GM21528 (cell line): ENCODE measurements around the gene SPATS2L.

Experiments used
- ATAC-seq: cut with Tn5 transposase; IDR thresholded peaks from one replicate; pipeline ENCODE4 v1.9.1; 2021; ENCODE audit warnings: mild to moderate bottlenecking, moderate library complexity; ENCODE audit not compliant: unreplicated experiment, low FRiP score

The SPATS2L gene

DNA sequence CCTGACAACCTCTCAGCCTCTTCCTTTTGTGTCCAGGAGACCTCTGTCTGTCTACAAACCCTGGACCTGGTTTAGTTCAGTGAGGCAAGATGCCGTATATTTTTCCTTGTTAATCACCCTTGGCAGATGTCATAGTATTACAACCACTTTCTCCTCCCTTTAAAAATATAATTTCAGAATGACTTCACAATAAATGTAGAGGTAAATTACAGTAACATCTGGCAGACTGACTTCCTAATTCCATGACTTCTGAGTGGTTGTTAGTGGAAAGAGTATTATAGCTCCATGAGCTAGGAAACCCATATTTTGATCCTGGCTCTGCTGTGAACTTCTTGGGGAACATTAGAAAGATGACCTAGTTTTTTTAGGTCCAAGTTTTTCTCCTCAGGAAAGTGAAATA, 39.5 kb downstream of the SPATS2L start:
- ATAC-seq, result no peak

- no peak for ATAC-seq
Measured at GRCh38 chr2:200347301-200347700, 40.8 kb downstream of the SPATS2L start.

GRCh38 chr2:200348897-200349563, 42.5 kb downstream of the SPATS2L start:
- ATAC-seq, result no peak

DNA sequence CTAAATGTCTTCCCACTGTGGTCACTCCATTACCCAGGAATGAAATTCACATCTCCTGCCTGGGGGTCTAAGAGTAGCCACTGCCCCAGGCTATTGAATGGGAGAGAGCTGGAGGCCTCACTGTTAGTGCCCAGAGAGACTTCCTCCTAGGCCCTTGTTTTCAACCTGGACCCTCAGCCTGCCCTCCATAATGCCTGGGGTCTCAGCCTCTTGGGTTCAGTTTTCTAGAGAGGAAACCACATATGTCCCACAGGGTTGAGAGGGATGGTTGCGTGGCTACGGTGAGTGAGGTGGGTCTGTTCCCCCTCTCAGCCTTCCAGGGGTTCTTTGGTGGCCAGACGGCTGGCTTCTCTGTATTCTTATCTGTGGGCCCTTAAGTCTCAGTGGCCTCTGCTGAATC, 43.4 kb downstream of the SPATS2L start:
- no peak for ATAC-seq

DNA sequence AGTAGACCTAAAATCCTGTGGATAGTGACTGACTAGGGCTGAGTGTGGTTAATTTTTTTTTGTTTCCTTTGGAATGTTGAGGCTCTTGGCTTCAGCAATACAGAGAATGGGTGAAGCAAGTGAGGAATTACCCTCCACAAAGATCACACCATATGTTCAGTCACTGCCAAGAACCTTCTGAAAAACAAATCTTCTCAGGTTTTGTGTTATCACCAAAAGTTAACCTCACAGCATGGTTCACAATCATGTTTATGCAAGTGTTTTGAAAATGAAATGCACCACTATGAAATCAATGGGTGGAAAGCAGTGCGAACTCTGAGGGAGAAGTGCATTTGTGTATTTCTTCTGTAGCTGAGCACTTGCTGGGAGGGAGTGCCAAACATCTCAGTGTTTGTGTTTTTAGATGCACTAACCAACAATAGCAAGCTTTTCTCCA, 44.4 kb downstream of the SPATS2L start:
- ATAC-seq, result no peak

- ATAC-seq, result no peak
Measured at GRCh38 chr2:200351815-200352214, 45.3 kb downstream of the SPATS2L start.

GRCh38 chr2:200352636-200353035, 46.1 kb downstream of the SPATS2L start:
- ATAC-seq, result no peak

DNA sequence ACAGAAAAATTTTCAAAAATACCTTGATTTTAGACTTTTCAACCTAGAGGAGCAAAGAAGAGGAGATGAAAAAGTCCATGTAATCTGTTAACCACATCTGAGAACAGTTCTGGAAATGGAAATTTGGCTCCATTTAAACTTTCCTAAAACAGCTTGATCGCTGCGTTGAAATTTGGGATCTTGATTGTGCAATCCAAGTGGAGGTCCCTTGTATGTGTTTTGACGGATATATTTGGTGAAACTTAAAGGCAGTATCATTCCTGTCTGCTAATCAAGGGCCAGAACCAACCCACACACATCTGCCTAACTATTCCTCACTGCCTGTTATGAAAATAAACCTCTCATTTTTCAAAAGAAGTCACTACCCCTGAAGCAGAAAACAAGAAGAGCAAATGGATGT, 46.6 kb downstream of the SPATS2L start:
- ATAC-seq, result no peak

GRCh38 chr2:200353874-200354273, 47.4 kb downstream of the SPATS2L start:
- no peak for ATAC-seq

GRCh38 chr2:200354833-200355751, 48.6 kb downstream of the SPATS2L start:
- no peak for ATAC-seq

- no peak for ATAC-seq
Measured at GRCh38 chr2:200356321-200356720, 49.8 kb downstream of the SPATS2L start.

DNA sequence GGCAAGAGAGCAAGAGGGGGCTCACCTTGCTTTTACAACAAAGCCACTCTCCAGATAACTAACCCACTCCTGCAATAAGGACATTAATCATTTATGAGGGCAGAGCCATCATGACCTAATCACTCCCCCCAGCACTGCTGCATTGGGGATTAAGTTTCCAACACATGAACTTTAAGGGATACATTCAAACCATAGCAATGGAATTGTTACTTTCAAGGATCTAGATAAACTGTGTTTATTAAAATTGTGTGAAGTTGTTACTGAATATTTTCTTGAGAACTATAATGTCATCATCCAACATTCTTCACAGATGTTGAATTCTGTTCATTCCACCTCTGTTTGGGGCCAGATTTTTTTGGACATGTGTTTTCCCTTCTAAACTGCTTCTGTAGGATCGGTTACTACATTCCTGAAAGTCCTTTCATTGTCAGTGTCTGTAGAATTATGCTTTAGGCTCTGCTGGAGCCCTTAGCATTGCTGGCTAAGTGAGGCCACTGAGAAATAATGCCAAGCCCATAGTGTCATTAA, 50.4 kb downstream of the SPATS2L start:
- ATAC-seq, result no peak

- no peak for ATAC-seq
Measured at GRCh38 chr2:200357845-200358244, 51.4 kb downstream of the SPATS2L start.

DNA sequence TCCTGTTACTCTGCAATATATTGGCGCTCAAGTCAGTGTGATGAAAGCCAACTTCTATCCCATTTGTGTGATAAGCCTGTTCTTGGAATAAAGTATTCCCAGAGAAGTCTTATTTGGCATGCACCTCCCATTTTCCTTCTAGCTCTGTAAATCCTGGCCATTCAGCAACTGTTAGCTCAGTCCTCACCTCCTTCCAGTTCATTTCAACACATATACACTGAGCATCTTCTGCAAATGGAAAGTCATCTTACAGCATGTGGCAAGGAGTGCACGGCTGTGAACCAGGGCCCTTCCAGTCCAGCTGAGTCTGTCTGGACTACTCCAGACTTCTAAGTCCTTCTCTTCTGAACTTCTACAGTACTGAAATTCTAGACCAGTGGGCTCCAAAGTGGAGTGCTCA, 53.1 kb downstream of the SPATS2L start:
- no peak for ATAC-seq

DNA sequence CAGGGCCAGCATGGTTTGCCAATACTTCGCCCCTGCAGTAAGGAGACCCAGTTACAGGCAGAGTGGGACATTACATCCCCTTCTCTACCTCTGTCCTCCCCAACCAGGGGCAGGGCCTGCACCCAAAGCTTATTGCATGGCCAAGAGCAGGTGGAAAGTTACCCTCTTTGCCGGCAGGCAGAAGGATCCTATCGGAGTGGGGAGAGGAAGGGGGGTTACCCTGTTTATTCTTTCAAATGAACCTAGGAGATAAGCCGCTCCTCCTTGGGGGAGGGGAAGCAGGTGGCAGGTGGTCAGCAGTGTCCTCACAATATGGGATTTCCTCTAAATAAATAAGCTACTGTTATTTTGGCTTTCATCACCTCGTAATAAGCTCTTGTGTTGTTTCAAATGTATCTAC, 53.9 kb downstream of the SPATS2L start:
- no peak for ATAC-seq

- ATAC-seq, result no peak
Measured at GRCh38 chr2:200362202-200362917, 55.9 kb downstream of the SPATS2L start.

GRCh38 chr2:200363279-200363678, 56.8 kb downstream of the SPATS2L start:
- ATAC-seq, result no peak

GRCh38 chr2:200364142-200364541, 57.6 kb downstream of the SPATS2L start:
- no peak for ATAC-seq

- no peak for ATAC-seq
Measured at GRCh38 chr2:200364620-200365019, 58.1 kb downstream of the SPATS2L start.

DNA sequence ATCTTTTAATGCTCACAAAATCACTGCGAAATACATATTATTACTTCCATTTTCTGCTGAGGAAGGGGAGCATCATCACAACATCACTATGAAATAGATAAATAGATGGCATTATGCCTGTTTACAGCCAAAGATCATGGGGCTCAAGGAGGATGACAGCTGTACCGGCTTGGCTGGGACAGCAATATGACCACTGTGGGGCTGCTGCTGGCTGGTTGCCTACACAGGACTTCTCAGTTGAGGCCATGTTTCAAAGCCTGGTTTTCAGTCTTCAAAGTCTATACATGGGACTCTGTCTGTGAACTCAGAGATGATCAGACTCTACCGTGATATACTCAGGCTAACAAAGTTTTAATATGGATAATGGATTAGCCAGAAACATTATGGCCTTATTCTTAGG, 58.7 kb downstream of the SPATS2L start:
- ATAC-seq, result no peak

DNA sequence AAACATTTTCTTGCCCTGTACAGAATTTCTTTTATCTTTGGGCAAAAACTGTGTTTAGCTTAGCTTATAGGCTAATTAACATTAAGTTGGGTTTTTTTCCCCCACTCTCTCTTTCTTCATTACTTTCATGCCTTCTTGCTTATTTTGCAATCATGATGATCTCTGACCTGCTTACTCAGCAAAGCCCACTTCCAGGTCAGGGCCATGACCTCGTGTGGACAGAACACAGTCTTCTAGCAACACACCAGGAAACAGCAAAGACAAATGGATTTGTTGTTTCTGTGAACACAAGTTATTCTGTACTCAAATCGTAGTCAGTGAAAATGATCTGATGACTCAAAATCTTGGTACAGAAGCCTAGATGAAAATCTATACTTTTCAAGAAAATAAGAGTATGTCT, 60.7 kb downstream of the SPATS2L start:
- ATAC-seq, result no peak
